ENCODE data around the gene VAT1. TPM values are rescaled to one million over a fixed set of nuclear protein-coding genes. Genes with fewer than 3 reads are reported as not detected.

The VAT1 gene
- polyA plus RNA-seq, 1 of the 3 experiments (the other 2 are of a cell fraction): 170 TPM

- ChIA-PET CTCF (interaction anchor here (0.6 to 2.3 kb wide), 27 partner anchors 9 to 459 kb away, joined by 3 to 17 read pairs (median 4); partner anchors contain the start of genes DHX8, IFI35 and RPL27), POLR2A (interaction anchor here (0.8 to 2.0 kb wide), 10 partner anchors 10 to 343 kb away, joined by 3 to 20 read pairs (median 9); partner anchors contain the start of genes BRCA1, NBR1 and RPL27)
- no peaks in the 10 kb centered on the region for H3K9me3 ChIP-seq
- peak; percentile 98 for DNase-seq
- H3K36me3 ChIP-seq (replicated peaks in 1 of 2; ENCODE audit: control insufficient read depth in 1 of 2, insufficient read depth in 2 of 2, low read length in 1 of 2): no peaks in the 10 kb centered on the region
- H3K27me3 ChIP-seq (ENCODE audit: insufficient read depth): no peaks in the 10 kb centered on the region
- peak within 1 kb of the TSS; percentile 99 for H2AFZ ChIP-seq (ENCODE audit: low read depth)
- no peaks in the 10 kb centered on the region for H4K20me1 ChIP-seq (ENCODE audit: insufficient read depth)
- peak within 1 kb of the TSS; percentile 76 for H3K9ac ChIP-seq
- H3K4me3 ChIP-seq (ENCODE audit: low read depth in 2 of 2, low read length in 1 of 2): peak within 1 kb of the TSS; percentile 63 to 81
- H3F3A ChIP-seq (replicated peaks; ENCODE audit: insufficient read depth): peaks cover 6% of the 10 kb centered on the region
- 9% methylated on average over 41 of the region's 61 CpGs for WGBS (ENCODE audit: low lambda C conversion rate)
- peaks cover 23% of the 10 kb centered on the region for H3K79me2 ChIP-seq (ENCODE audit: insufficient read depth)
- H3K27ac ChIP-seq (ENCODE audit: low read depth in 2 of 2, low read length in 1 of 2): peak within 1 kb of the TSS; percentile 68 to 86
- H3K4me1 ChIP-seq (ENCODE audit: control insufficient read depth in 1 of 2, insufficient read depth in 2 of 2, low read depth in 1 of 2, low read length in 1 of 2): peaks cover 0 to 13% of the 10 kb centered on the region in 2 experiments; a peak in 1 of 4 replicates
- H3K4me2 ChIP-seq: peak within 1 kb of the TSS; percentile 90
- no peaks in the 10 kb centered on the region for H3K9me2 ChIP-seq
- TF ChIP-seq GATA2 (CRISPR knock-in tag; IDR thresholded peaks at IDR 0.05) (peak; percentile 15; the same call in 1 of the 2 replicates), CHD2 (IDR thresholded peaks at IDR 0.05; ENCODE audit: low read length, partially characterized antibody) (peak; percentile 71), EZH2phosphoT487 (IDR thresholded peaks at IDR 0.05; ENCODE audit: borderline replicate concordance, low read depth) (no peak), RCOR1 (IDR thresholded peaks at IDR 0.05; ENCODE audit: low read length) (peak; percentile 74), CTCF (IDR thresholded peaks at IDR 0.05) (peak; percentile 81), TCF12 (IDR thresholded peaks at IDR 0.05) (no peak), IRF3 (IDR thresholded peaks at IDR 0.05; ENCODE audit: low read depth, low read length) (no peak), USF2 (IDR thresholded peaks at IDR 0.05; ENCODE audit: borderline replicate concordance, low read depth, low read length) (no peak), NRF1 (IDR thresholded peaks at IDR 0.05; ENCODE audit: low read depth, low read length) (no peak), TAF1 (IDR thresholded peaks at IDR 0.05; ENCODE audit: borderline replicate concordance, low read depth, low read length) (no peak; the same call in 1 of the 2 replicates), YY1 (IDR thresholded peaks at IDR 0.05; ENCODE audit: low read depth) (no peak), MXI1 (IDR thresholded peaks at IDR 0.05; ENCODE audit: low read depth, low read length) (peak; percentile 97), JUND (IDR thresholded peaks at IDR 0.05) (0 out of 2 replicates have a peak, but pooled peaks have one; percentile 3), GABPA (IDR thresholded peaks at IDR 0.05; ENCODE audit: low read depth) (no peak), SIN3A (IDR thresholded peaks at IDR 0.05; ENCODE audit: borderline replicate concordance, low read depth, low read length) (peak; percentile 76; the same call in 1 of the 2 replicates), RFX5 (IDR thresholded peaks at IDR 0.05; ENCODE audit: low read length) (no peak), FOXJ3 (CRISPR knock-in tag; IDR thresholded peaks at IDR 0.05) (no peak), TEAD4 (IDR thresholded peaks at IDR 0.05; ENCODE audit: borderline replicate concordance, insufficient read depth) (no peak), POLR2AphosphoS5 (IDR thresholded peaks at IDR 0.05; ENCODE audit: low read depth, low read length) (peak; percentile 3; the same call in 1 of the 2 replicates), SMC3 (IDR thresholded peaks at IDR 0.05; ENCODE audit: low read depth, low read length) (peak; percentile 91), FOSL2 (IDR thresholded peaks at IDR 0.05; ENCODE audit: borderline replicate concordance, low read depth) (no peak), ZBTB33 (IDR thresholded peaks at IDR 0.05; ENCODE audit: borderline replicate concordance, low read depth) (no peak), MEF2A (IDR thresholded peaks at IDR 0.05; ENCODE audit: borderline replicate concordance, low read depth) (no peak), USF1 (IDR thresholded peaks at IDR 0.05; ENCODE audit: borderline replicate concordance, low read depth) (no peak), EP300 (IDR thresholded peaks at IDR 0.05; ENCODE audit: borderline replicate concordance in 1 of 2, low read depth in 1 of 2, low read length in 1 of 2) (no peak)
These were observed 2.5 kb upstream of the VAT1 start, which contains the start of gene RND2 for GRCh38 chr17:43024407-43025289. RND2 (plus strand) TSS chr17:43025231; CDS start chr17:43025348, 117 bp downstream.

All from SK-N-SH (cell line).